Measurements from ENCODE around the gene TOM1.

- TF ChIP-seq CTCF (IDR thresholded peaks at IDR 0.05) (no peak), POLR2A (IDR thresholded peaks at IDR 0.05) (no peak)
Measured at GRCh38 chr22:35313311-35314121, 13.8 kb downstream of the TOM1 start.
